Activated CD8-positive, alpha-beta memory T cell treated with anti-CD3 and anti-CD28 coated beads, Interleukin-2, amount 50 U/mL, for 1 hour (primary cell): Measurements from ENCODE around the gene ABHD16A.

Experiments used
- DNase-seq: peaks from one replicate; pipeline ENCODE4 v3.0.0-alpha.2; 2020; ENCODE audit errors: extremely low read depth

Gene ABHD16A

GRCh38 chr6:31639449-31639861 lies 63.7 kb downstream of the ABHD16A start:
- no peak for DNase-seq

GRCh38 chr6:31639043-31639442 lies 64.1 kb downstream of the ABHD16A start:
- DNase-seq = no peak
